ENCODE data around the gene GPATCH8. TPM values are rescaled to one million over a fixed set of nuclear protein-coding genes. Genes with fewer than 3 reads are reported as not detected.
"Not testable (repeated sequence)": the region's sequence is repeated elsewhere in the genome, so short reads cannot be mapped to it uniquely, and the experiment has no call there.

GPATCH8 gene
- total RNA-seq, 2 donors from 2014 or later: 63.4 to 79.6 TPM

DNA sequence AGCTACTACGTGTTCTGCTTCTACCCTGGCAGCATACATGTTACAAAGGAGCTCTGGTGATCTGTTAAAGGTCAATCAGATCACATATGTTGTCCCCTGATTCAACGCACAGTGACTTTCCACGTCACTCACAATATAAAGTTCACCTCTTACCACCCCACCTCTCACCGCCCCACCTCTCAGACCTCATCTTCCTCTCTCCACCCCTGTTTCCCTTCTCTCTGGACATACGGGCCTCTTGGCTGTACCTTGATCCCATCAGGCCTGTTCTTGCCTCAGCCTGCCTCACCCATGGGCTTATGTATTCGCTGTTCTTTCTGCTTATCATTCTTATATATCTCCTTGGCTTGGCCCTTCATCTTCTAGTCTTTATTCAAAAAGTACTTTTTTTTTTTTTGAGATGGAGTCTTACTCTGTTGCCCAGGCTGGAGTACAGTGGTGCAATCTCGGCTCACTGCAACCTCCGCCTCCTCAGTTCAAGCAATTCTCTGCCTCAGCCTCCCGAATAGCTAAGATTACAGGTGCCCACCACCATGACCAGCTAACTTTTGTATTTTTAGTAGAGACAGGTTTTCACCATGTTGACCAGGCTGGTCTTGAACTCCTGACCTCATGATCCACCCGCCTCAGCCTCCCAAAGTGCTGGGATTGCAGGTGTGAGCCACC, 3.9 kb upstream of the GPATCH8 start:
- not testable (repeated sequence) for H3K4me1 Mint-ChIP-seq; H3K27ac Mint-ChIP-seq; H3K36me3 Mint-ChIP-seq (ENCODE audit: low read depth); H3K9me3 ChIP-seq (ENCODE audit: control insufficient read depth, low read length, poor library complexity, severe bottlenecking); DNase-seq; H3K4me3 Mint-ChIP-seq; ATAC-seq; H3K27me3 Mint-ChIP-seq

DNA sequence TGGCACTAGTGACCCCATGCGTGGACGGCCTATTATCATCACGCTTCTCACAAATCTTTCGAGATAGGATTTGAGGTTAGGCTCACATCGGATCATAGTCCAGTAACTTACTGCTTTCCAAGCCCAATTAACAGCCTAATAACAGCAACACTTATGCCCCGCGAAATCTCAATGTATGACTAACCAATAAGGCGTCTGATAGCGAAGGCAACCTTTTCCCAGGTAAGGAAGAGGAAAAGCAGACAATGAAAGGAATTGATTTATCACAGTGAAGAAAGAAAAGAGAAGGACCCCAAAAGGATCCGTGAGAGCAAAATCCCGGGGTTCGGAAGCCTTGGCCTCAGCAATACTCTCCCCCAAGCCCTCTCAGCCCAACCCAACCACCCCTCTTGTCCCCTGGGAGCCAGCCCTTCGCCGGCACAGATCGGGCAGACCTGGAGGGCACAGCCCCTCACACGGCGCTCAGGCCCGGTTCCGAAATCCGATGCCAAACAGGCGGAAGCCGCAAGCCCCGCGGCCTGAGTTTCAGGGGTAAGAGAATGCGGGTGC, 534 bp downstream of the GPATCH8 start:
- peak overlapping the region; percentile 94 for H3K27ac Mint-ChIP-seq
- no peak for DNase-seq

GRCh38 chr17:44501866-44502375, 1.3 kb downstream of the GPATCH8 start:
- H3K9me3 ChIP-seq (ENCODE audit: control insufficient read depth, low read length, poor library complexity, severe bottlenecking): no peaks in the 10 kb centered on the region
- Mint-ChIP-seq H3K27ac (peak overlapping the region; percentile 94), H3K4me3 (peak overlapping the region; percentile 94), H3K27me3 (no peaks in the 10 kb centered on the region), H3K36me3 (ENCODE audit: low read depth) (no peaks in the 10 kb centered on the region), H3K4me1 (peaks cover 32% of the 10 kb centered on the region)
- ATAC-seq (no peak), DNase-seq (no peak)

More for the DNA sequence above, 534 bp downstream of the GPATCH8 start:
- Mint-ChIP-seq H3K4me3 (peak overlapping the region; percentile 94), H3K27me3 (no peaks in the 10 kb centered on the region), H3K4me1 (peaks cover 29% of the 10 kb centered on the region), H3K36me3 (ENCODE audit: low read depth) (no peaks in the 10 kb centered on the region)
- no peaks in the 10 kb centered on the region for H3K9me3 ChIP-seq (ENCODE audit: control insufficient read depth, low read length, poor library complexity, severe bottlenecking)
- peak; percentile 13 for ATAC-seq

DNA sequence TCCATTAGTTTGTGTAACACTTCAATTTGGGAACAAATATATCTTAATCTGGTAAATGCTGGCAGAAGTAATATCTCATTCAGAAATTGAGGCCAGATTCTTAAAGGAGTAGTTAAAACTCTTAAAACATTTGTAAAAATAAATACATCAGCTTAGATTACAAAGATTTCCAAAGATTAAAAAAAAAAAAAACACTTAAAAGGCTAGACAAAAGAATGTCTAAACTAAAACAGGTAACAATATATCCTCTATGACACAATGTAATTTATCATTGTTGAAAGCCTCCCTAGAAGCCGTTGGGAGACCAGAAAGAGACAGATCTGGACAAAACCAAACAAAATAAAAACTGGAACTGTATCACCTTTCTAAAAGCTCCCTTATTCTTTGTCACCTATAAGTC, 3.5 kb downstream of the GPATCH8 start:
- no peak for ATAC-seq
- Mint-ChIP-seq H3K36me3 (ENCODE audit: low read depth) (no peaks in the 10 kb centered on the region), H3K4me3 (no peak overlapping the region), H3K4me1 (peaks cover 39% of the 10 kb centered on the region), H3K27ac (no peak overlapping the region), H3K27me3 (no peaks in the 10 kb centered on the region)
- H3K9me3 ChIP-seq (ENCODE audit: control insufficient read depth, low read length, poor library complexity, severe bottlenecking): no peaks in the 10 kb centered on the region
- DNase-seq: no peak

DNA sequence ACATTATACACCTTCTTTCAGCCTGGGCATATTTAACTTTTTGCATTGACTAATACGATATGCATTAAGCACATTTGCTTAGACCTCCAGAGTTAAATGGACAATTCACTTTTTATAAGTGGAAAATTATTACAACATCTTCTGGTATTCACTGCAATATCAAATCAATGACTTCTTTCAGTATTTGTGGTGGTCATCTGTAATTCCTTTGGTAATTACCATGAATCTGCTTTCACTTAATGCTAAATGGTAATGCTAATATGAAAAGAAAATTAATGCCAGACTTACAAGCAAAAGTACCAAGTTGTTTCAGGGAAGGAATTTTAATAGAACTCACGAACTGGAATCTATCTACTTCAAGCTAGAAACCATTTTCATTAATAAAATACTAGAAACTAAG, 6.4 kb downstream of the GPATCH8 start:
- DNase-seq: no peak
- no peak overlapping the region for H3K4me3 Mint-ChIP-seq
- H3K36me3 Mint-ChIP-seq (ENCODE audit: low read depth): peaks cover 3% of the 10 kb centered on the region
- no peaks in the 10 kb centered on the region for H3K27me3 Mint-ChIP-seq
- no peak overlapping the region for H3K27ac Mint-ChIP-seq
- peaks cover 46% of the 10 kb centered on the region for H3K4me1 Mint-ChIP-seq
- no peaks in the 10 kb centered on the region for H3K9me3 ChIP-seq (ENCODE audit: control insufficient read depth, low read length, poor library complexity, severe bottlenecking)
- ATAC-seq: no peak

- no peak for DNase-seq
- Mint-ChIP-seq H3K4me1 (peaks cover 32% of the 10 kb centered on the region), H3K27ac (peak overlapping the region; percentile 51), H3K4me3 (no peak overlapping the region), H3K36me3 (ENCODE audit: low read depth) (peaks cover 3% of the 10 kb centered on the region), H3K27me3 (no peaks in the 10 kb centered on the region)
- no peak for ATAC-seq
- no peaks in the 10 kb centered on the region for H3K9me3 ChIP-seq (ENCODE audit: control insufficient read depth, low read length, poor library complexity, severe bottlenecking)
Observed at GRCh38 chr17:44493339-44493738, 9.9 kb downstream of the GPATCH8 start.

DNA sequence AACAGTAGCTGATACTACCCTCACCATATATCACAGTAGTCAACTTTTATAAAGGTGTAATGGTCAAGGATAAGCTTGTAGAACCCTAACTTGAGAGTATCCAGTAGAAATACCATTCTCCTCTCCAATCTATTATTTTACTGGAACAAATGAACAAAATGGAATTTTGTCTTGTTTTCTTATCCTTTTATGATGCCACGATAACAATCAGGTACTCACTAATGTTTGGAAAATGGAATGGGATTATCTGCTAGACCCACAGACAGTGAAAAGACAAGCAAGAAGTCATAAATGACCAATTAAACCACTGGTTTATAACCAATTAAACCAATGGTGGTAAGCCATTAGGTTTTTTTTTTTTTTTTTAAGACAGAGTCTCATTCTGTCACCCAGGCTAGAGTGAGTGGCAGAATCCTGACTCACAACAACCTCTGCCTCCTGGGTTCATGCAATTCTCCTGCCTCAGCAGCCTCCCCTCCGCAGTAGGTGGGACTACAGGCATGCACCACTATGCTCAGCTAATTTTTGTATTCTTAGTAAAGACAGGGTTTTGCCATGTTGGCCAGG, 10.4 kb downstream of the GPATCH8 start:
- Mint-ChIP-seq H3K4me1 (peaks cover 29% of the 10 kb centered on the region), H3K27me3 (no peaks in the 10 kb centered on the region), H3K27ac (no peak overlapping the region), H3K4me3 (no peak overlapping the region), H3K36me3 (ENCODE audit: low read depth) (peaks cover 3% of the 10 kb centered on the region)
- ATAC-seq: no peak
- no peak for DNase-seq
- H3K9me3 ChIP-seq (ENCODE audit: control insufficient read depth, low read length, poor library complexity, severe bottlenecking): no peaks in the 10 kb centered on the region

GRCh38 chr17:44489581-44489980, 13.6 kb downstream of the GPATCH8 start:
- H3K27me3 Mint-ChIP-seq: no peaks in the 10 kb centered on the region
- DNase-seq (no peak), ATAC-seq (no peak)
- H3K4me1 Mint-ChIP-seq: peaks cover 28% of the 10 kb centered on the region
- H3K36me3 Mint-ChIP-seq (ENCODE audit: low read depth): peaks cover 3% of the 10 kb centered on the region
- H3K27ac Mint-ChIP-seq: no peak overlapping the region
- H3K4me3 Mint-ChIP-seq: no peak overlapping the region
- H3K9me3 ChIP-seq (ENCODE audit: control insufficient read depth, low read length, poor library complexity, severe bottlenecking): no peaks in the 10 kb centered on the region

- H3K27ac Mint-ChIP-seq: peak overlapping the region; percentile 67
- peaks cover 13% of the 10 kb centered on the region for H3K4me1 Mint-ChIP-seq
- H3K36me3 Mint-ChIP-seq (ENCODE audit: low read depth): no peaks in the 10 kb centered on the region
- no peaks in the 10 kb centered on the region for H3K27me3 Mint-ChIP-seq
- no peak for ATAC-seq
- H3K9me3 ChIP-seq (ENCODE audit: control insufficient read depth, low read length, poor library complexity, severe bottlenecking): no peaks in the 10 kb centered on the region
- no peak overlapping the region for H3K4me3 Mint-ChIP-seq
- no peak for DNase-seq
Observed at GRCh38 chr17:44487170-44487569, 16.0 kb downstream of the GPATCH8 start.

GRCh38 chr17:44473367-44473766, 29.8 kb downstream of the GPATCH8 start:
- Mint-ChIP-seq H3K4me3 (no peak overlapping the region), H3K27me3 (no peaks in the 10 kb centered on the region), H3K4me1 (peaks cover 20% of the 10 kb centered on the region), H3K27ac (no peak overlapping the region), H3K36me3 (ENCODE audit: low read depth) (no peaks in the 10 kb centered on the region)
- no peak for DNase-seq
- no peak for ATAC-seq
- no peaks in the 10 kb centered on the region for H3K9me3 ChIP-seq (ENCODE audit: control insufficient read depth, low read length, poor library complexity, severe bottlenecking)

DNA sequence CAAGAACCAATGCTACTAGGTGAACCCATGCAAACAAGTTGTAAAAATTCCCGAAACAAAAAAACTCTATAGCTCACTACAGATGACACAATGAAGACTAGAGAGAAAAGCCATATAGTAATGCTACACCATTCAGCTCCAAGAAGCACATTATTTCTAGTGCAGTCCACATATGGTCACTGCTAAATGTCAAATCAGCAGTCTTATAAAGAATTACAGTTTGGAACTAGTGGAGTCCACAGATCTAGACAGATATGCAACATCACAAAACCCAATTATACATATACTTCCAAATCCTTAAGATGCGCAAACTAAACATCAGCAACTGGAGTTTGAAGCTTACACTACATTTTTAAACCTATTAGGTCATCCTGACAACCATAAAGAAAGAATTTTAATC, 33.5 kb downstream of the GPATCH8 start:
- Mint-ChIP-seq H3K27me3 (no peaks in the 10 kb centered on the region), H3K4me3 (no peak overlapping the region), H3K4me1 (peaks cover 29% of the 10 kb centered on the region), H3K27ac (peak overlapping the region; percentile 29), H3K36me3 (ENCODE audit: low read depth) (no peaks in the 10 kb centered on the region)
- no peak for ATAC-seq
- H3K9me3 ChIP-seq (ENCODE audit: control insufficient read depth, low read length, poor library complexity, severe bottlenecking): no peaks in the 10 kb centered on the region
- no peak for DNase-seq

- no peak for ATAC-seq
- peak overlapping the region; percentile 53 for H3K27ac Mint-ChIP-seq
- H3K27me3 Mint-ChIP-seq: no peaks in the 10 kb centered on the region
- peaks cover 31% of the 10 kb centered on the region for H3K4me1 Mint-ChIP-seq
- no peak for DNase-seq
- peak overlapping the region; percentile 63 for H3K4me3 Mint-ChIP-seq
- no peaks in the 10 kb centered on the region for H3K9me3 ChIP-seq (ENCODE audit: control insufficient read depth, low read length, poor library complexity, severe bottlenecking)
- H3K36me3 Mint-ChIP-seq (ENCODE audit: low read depth): peaks cover 2% of the 10 kb centered on the region
Observed at GRCh38 chr17:44467108-44467507, 36.1 kb downstream of the GPATCH8 start.

- Mint-ChIP-seq H3K27ac (peak overlapping the region; percentile 53), H3K4me3 (no peak overlapping the region), H3K36me3 (ENCODE audit: low read depth) (peaks cover 2% of the 10 kb centered on the region), H3K27me3 (no peaks in the 10 kb centered on the region), H3K4me1 (peaks cover 32% of the 10 kb centered on the region)
- DNase-seq: no peak
- no peak for ATAC-seq
- no peaks in the 10 kb centered on the region for H3K9me3 ChIP-seq (ENCODE audit: control insufficient read depth, low read length, poor library complexity, severe bottlenecking)
Observed at GRCh38 chr17:44466339-44466738, 36.9 kb downstream of the GPATCH8 start.

- H3K9me3 ChIP-seq (ENCODE audit: control insufficient read depth, low read length, poor library complexity, severe bottlenecking): no peaks in the 10 kb centered on the region
- no peak for ATAC-seq
- peaks cover 2% of the 10 kb centered on the region for H3K36me3 Mint-ChIP-seq (ENCODE audit: low read depth)
- H3K4me3 Mint-ChIP-seq: no peak overlapping the region
- no peaks in the 10 kb centered on the region for H3K27me3 Mint-ChIP-seq
- DNase-seq: no peak
- peak overlapping the region; percentile 53 for H3K27ac Mint-ChIP-seq
- peaks cover 30% of the 10 kb centered on the region for H3K4me1 Mint-ChIP-seq
Observed at GRCh38 chr17:44465897-44466296, 37.3 kb downstream of the GPATCH8 start.
